Right atrium auricular region (tissue), 2 donors: ENCODE measurements around the gene CD48. TPM values are rescaled to one million over a fixed set of nuclear protein-coding genes. Genes with fewer than 3 reads are reported as not detected.

Experiments used
- DNase-seq: peaks from one replicate; pipeline ENCODE4 v3.0.0-alpha.2; 2019; ENCODE audit warnings: low spot score
- H3K27ac ChIP-seq, 2 donors: fragments of 200-600 bp; sonication (generic); 1 replicate in 1 of 2; 2 replicates in 1 of 2; pipeline ENCODE4 v1.5.1; 2016 to 2019
- H3K27me3 ChIP-seq, 2 donors: fragments of 200-600 bp; sonication (generic); one replicate each; pipeline versions ENCODE4 v1.5.1 to v1.6.0; 2017 to 2019
- H3K36me3 ChIP-seq: fragments of 200-600 bp; sonication (generic); one replicate; pipeline ENCODE4 v1.5.1; 2016
- H3K4me1 ChIP-seq, 2 donors: fragments of 200-600 bp; sonication (generic); one replicate each; pipeline versions ENCODE4 v1.5.1 to v1.6.0; 2017 to 2019
- H3K4me3 ChIP-seq, 2 donors: fragments of 200-600 bp; sonication (generic); 1 replicate in 1 of 2; 2 replicates in 1 of 2; pipeline ENCODE4 v1.5.1; 2017 to 2019; ENCODE audit warnings: mild to moderate bottlenecking in 1 of 2, moderate library complexity in 1 of 2
- H3K9me3 ChIP-seq, 2 donors: fragments of 200-600 bp; sonication (generic); one replicate each; pipeline ENCODE4 v1.5.1; 2019
- CTCF ChIP-seq, 2 donors: fragments of 200-600 bp; sonication (generic); IDR thresholded peaks; one replicate each; pipeline ENCODE4 v1.5.1; 2019; ENCODE audit warnings: antibody characterized with exemption in 2 of 2
- total RNA-seq, 2 donors: library from RNA; depleted of rRNA; stranded (reverse); fragments of >200 nt; gene quantifications; one replicate each; pipeline ENCODE4 v1.1.0, GENCODE V29; 2016

Gene CD48
- total RNA-seq, 2 donors from 2014 or later: 1.2 to 3.2 TPM

DNA sequence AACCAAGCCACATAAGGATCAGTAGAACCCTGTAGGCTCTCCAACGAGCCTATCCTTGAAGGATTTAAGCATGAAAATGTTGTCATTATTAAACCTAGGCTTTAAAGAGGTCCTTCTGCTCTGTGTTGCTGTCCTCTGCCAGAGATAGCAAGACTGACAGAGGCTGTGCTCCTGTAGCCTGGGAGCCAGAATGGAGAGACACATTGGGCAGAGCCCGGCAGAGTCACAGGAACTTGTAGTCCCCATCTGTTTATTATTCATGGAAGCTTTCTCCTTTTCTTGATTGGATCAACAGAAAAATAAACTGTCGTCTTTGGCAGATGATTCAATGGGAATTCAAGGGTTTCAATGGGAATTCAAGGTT, 45.6 kb downstream of the CD48 start:
- H3K27ac ChIP-seq: peak overlapping the region in 1 of 2 donors; percentile 44
- no peak for TF ChIP-seq CTCF (IDR thresholded peaks at IDR 0.05)
- peaks cover 0 to 8% of the 10 kb centered on the region in 2 donors for H3K4me1 ChIP-seq
- no peaks in the 10 kb centered on the region for H3K36me3 ChIP-seq
- no peak for DNase-seq
- no peaks in the 10 kb centered on the region for H3K27me3 ChIP-seq
- H3K4me3 ChIP-seq: no peak overlapping the region
- H3K9me3 ChIP-seq: peaks cover 0 to 17% of the 10 kb centered on the region in 2 donors

GRCh38 chr1:160665330-160666078, 46.1 kb downstream of the CD48 start:
- DNase-seq: peak; percentile 73
- Histone ChIP-seq H3K4me3 (no peak overlapping the region), H3K9me3 (peaks cover 0 to 17% of the 10 kb centered on the region in 2 donors), H3K36me3 (no peaks in the 10 kb centered on the region), H3K27me3 (no peaks in the 10 kb centered on the region), H3K4me1 (peaks cover 0 to 8% of the 10 kb centered on the region in 2 donors), H3K27ac (peak overlapping the region in 1 of 2 donors; percentile 44)
- TF ChIP-seq CTCF (IDR thresholded peaks at IDR 0.05): no peak

GRCh38 chr1:160664573-160665051, 47.0 kb downstream of the CD48 start:
- H3K27me3 ChIP-seq: no peaks in the 10 kb centered on the region
- H3K27ac ChIP-seq: peak overlapping the region in 1 of 2 donors; percentile 8
- no peak for TF ChIP-seq CTCF (IDR thresholded peaks at IDR 0.05)
- no peak overlapping the region for H3K4me3 ChIP-seq
- H3K9me3 ChIP-seq: peaks cover 0 to 13% of the 10 kb centered on the region in 2 donors
- H3K36me3 ChIP-seq: no peaks in the 10 kb centered on the region
- no peak for DNase-seq
- peaks cover 0 to 8% of the 10 kb centered on the region in 2 donors for H3K4me1 ChIP-seq

- Histone ChIP-seq H3K9me3 (no peaks in the 10 kb centered on the region), H3K4me3 (no peak overlapping the region), H3K27me3 (no peaks in the 10 kb centered on the region), H3K27ac (no peak overlapping the region), H3K36me3 (no peaks in the 10 kb centered on the region), H3K4me1 (peaks cover 0 to 8% of the 10 kb centered on the region in 2 donors)
- TF ChIP-seq CTCF (IDR thresholded peaks at IDR 0.05): no peak
- no peak for DNase-seq
Observed at GRCh38 chr1:160662910-160663309, 48.7 kb downstream of the CD48 start.

- Histone ChIP-seq H3K9me3 (no peaks in the 10 kb centered on the region), H3K27me3 (no peaks in the 10 kb centered on the region), H3K36me3 (no peaks in the 10 kb centered on the region), H3K27ac (no peak overlapping the region), H3K4me3 (no peak overlapping the region), H3K4me1 (no peaks in the 10 kb centered on the region)
- no peak for TF ChIP-seq CTCF (IDR thresholded peaks at IDR 0.05)
- no peak for DNase-seq
Observed at GRCh38 chr1:160659566-160659965, 52.1 kb downstream of the CD48 start.
